Testis (tissue), 3 donors: ENCODE measurements around the gene CACNA2D1. TPM values are rescaled to one million over a fixed set of nuclear protein-coding genes. Genes with fewer than 3 reads are reported as not detected.

Experiments used
- DNase-seq: peaks from one replicate; pipeline ENCODE4 v3.0.0-alpha.2; 2019
- H3K27ac ChIP-seq, 2 donors: fragments of 200-600 bp; sonication (generic); one replicate each; pipeline ENCODE4 v1.5.1; 2019
- H3K27me3 ChIP-seq: fragments of 200-600 bp; sonication (generic); one replicate; pipeline ENCODE4 v1.5.1; 2019
- H3K36me3 ChIP-seq: fragments of 200-600 bp; sonication (generic); one replicate; pipeline ENCODE4 v1.5.1; 2017; ENCODE audit warnings: low read depth; ENCODE audit errors: missing control alignments
- H3K4me1 ChIP-seq: fragments of 200-600 bp; sonication (generic); one replicate; pipeline ENCODE4 v1.5.1; 2019
- H3K4me3 ChIP-seq, 2 donors: fragments of 200-600 bp; sonication (generic); one replicate each; pipeline ENCODE4 v1.5.1; 2017 to 2019
- H3K9me3 ChIP-seq: fragments of 200-600 bp; sonication (generic); one replicate; pipeline ENCODE4 v1.5.1; 2017
- POLR2A ChIP-seq: fragments of 450-650 bp; IDR thresholded peaks from one replicate; pipeline ENCODE4 v1.6.1; 2017; ENCODE audit warnings: antibody characterized with exemption, mild to moderate bottlenecking, moderate library complexity
- WGBS, 2 donors: methylation state at CpG; one replicate each; pipeline ENCODE4 v1.1.5; 2018; 5-methylcytosine and 5-hydroxymethylcytosine counted together
- intact Hi-C: fragments of 100-400 bp; cut with DNase I; formaldehyde crosslinking; loops from one replicate; pipeline ENCODE4 v1.15.1; 2023; ENCODE audit warnings: low total_unique reads
- polyA plus RNA-seq: library from polyadenylated mRNA; stranded (reverse); fragments of 350-450 nt; fragmentation: Illumina TruSeq; extraction: RNeasy Lipid Tissue Mini Kit (QIAGEN cat#74804); gene quantifications from one replicate; pipeline ENCODE4 v1.2.3, GENCODE V29; 2014; ENCODE audit warnings: low read depth, low replicate concordance; ENCODE audit not compliant: insufficient read depth
- total RNA-seq, 2 donors: library from RNA; depleted of rRNA; stranded (reverse); fragments of >200 nt; gene quantifications; one replicate each; pipeline ENCODE4 v1.2.3, GENCODE V29; 2016
- TF ChIP-seq, protein P1 (sequence below), 3 experiments: fragments of 450-650 bp in 2 of 3; fragments of 200-600 bp in 1 of 3; sonication (generic) in 1 of 3; IDR thresholded peaks; one replicate each; pipeline ENCODE4 v1.5.1; 2016 to 2019; ENCODE audit warnings: antibody characterized with exemption in 3 of 3, mild to moderate bottlenecking in 2 of 3, moderate library complexity in 1 of 3

The CACNA2D1 gene
- total and polyA plus RNA-seq, 3 donors from 2014 or later, result 5.4 to 29.1 (median 28.0) TPM

GRCh38 chr7:81932936-81933335 is 510.6 kb downstream of the CACNA2D1 start:
- Histone ChIP-seq H3K27me3 (no peaks in the 10 kb centered on the region), H3K36me3 (no peaks in the 10 kb centered on the region), H3K4me1 (no peaks in the 10 kb centered on the region), H3K27ac (no peak overlapping the region), H3K9me3 (no peaks in the 10 kb centered on the region), H3K4me3 (no peak overlapping the region)
- no peak for DNase-seq
- intact Hi-C loops, result no loop called here
- TF ChIP-seq, protein P1, sequence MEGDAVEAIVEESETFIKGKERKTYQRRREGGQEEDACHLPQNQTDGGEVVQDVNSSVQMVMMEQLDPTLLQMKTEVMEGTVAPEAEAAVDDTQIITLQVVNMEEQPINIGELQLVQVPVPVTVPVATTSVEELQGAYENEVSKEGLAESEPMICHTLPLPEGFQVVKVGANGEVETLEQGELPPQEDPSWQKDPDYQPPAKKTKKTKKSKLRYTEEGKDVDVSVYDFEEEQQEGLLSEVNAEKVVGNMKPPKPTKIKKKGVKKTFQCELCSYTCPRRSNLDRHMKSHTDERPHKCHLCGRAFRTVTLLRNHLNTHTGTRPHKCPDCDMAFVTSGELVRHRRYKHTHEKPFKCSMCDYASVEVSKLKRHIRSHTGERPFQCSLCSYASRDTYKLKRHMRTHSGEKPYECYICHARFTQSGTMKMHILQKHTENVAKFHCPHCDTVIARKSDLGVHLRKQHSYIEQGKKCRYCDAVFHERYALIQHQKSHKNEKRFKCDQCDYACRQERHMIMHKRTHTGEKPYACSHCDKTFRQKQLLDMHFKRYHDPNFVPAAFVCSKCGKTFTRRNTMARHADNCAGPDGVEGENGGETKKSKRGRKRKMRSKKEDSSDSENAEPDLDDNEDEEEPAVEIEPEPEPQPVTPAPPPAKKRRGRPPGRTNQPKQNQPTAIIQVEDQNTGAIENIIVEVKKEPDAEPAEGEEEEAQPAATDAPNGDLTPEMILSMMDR (IDR thresholded peaks at IDR 0.05), result no peak
- TF ChIP-seq POLR2A, result no peak
- WGBS, 2 donors, result 90 to 98% methylated on average over 2 of the region's 2 CpGs

DNA sequence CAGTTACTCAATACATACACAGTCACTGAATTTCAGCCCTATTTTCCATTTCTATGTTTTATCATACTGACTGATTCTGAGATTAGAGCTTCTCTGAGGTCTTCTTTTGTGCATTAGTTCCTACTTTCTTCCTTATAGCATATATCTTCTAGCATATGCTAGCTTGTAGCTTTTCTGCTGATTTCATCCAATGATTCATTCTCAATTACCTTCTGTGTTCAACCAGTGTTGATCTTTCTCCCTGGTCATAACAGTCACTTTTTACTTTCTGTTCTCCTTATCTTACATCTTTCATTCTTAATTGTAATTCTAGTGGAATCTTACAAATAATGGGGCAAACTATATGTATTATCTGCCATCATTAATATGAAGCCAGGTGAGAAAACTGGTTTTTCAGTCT is 514.2 kb downstream of the CACNA2D1 start:
- Histone ChIP-seq H3K27ac (no peak overlapping the region), H3K9me3 (no peaks in the 10 kb centered on the region), H3K36me3 (no peaks in the 10 kb centered on the region), H3K4me3 (no peak overlapping the region), H3K4me1 (no peaks in the 10 kb centered on the region), H3K27me3 (no peaks in the 10 kb centered on the region)
- TF ChIP-seq POLR2A, result no peak
- TF ChIP-seq, protein P1 (IDR thresholded peaks at IDR 0.05), result no peak
- no peak for DNase-seq
- intact Hi-C loops, result no loop called here

- 75 to 77% methylated on average over 2 of the region's 2 CpGs for WGBS, 2 donors
- no peak for DNase-seq
- H3K9me3 ChIP-seq, result no peaks in the 10 kb centered on the region
- TF ChIP-seq, protein P1 (IDR thresholded peaks at IDR 0.05), result no peak
- TF ChIP-seq POLR2A, result no peak
- intact Hi-C loops, result no loop called here
- no peak overlapping the region for H3K27ac ChIP-seq
- no peak overlapping the region for H3K4me3 ChIP-seq
- no peaks in the 10 kb centered on the region for H3K27me3 ChIP-seq
- no peaks in the 10 kb centered on the region for H3K4me1 ChIP-seq
- H3K36me3 ChIP-seq, result no peaks in the 10 kb centered on the region
Observed at GRCh38 chr7:81926154-81926553, 517.4 kb downstream of the CACNA2D1 start.

GRCh38 chr7:81925530-81925929 is 518.0 kb downstream of the CACNA2D1 start:
- no peak overlapping the region for H3K27ac ChIP-seq
- no peak for DNase-seq
- no peak for TF ChIP-seq POLR2A
- TF ChIP-seq, protein P1 (IDR thresholded peaks at IDR 0.05), result no peak
- H3K4me1 ChIP-seq, result no peaks in the 10 kb centered on the region
- WGBS, 2 donors, result 91 to 92% methylated on average over 3 of the region's 3 CpGs
- H3K9me3 ChIP-seq, result no peaks in the 10 kb centered on the region
- no peaks in the 10 kb centered on the region for H3K27me3 ChIP-seq
- no peaks in the 10 kb centered on the region for H3K36me3 ChIP-seq
- intact Hi-C loops, result no loop called here
- no peak overlapping the region for H3K4me3 ChIP-seq

- no peaks in the 10 kb centered on the region for H3K36me3 ChIP-seq
- no peak overlapping the region for H3K4me3 ChIP-seq
- intact Hi-C loops, result no loop called here
- no peaks in the 10 kb centered on the region for H3K9me3 ChIP-seq
- TF ChIP-seq POLR2A, result no peak
- TF ChIP-seq, protein P1 (IDR thresholded peaks at IDR 0.05), result no peak
- H3K27ac ChIP-seq, result no peak overlapping the region
- WGBS, 2 donors, result 87 to 92% methylated on average over 2 of the region's 2 CpGs
- no peaks in the 10 kb centered on the region for H3K4me1 ChIP-seq
- no peak for DNase-seq
- H3K27me3 ChIP-seq, result no peaks in the 10 kb centered on the region
Observed at GRCh38 chr7:81924494-81924893, 519.1 kb downstream of the CACNA2D1 start.
